Peyer's patch (tissue), 4 donors: ENCODE measurements around the gene RBM39.

ENCODE experiments used
- POLR2A ChIP-seq, 2 donors: fragments of 450-650 bp; IDR thresholded peaks; one replicate each; pipeline ENCODE4 v1.5.1; 2017; ENCODE audit warnings: antibody characterized with exemption in 2 of 2, mild to moderate bottlenecking in 2 of 2, moderate library complexity in 2 of 2
- TF ChIP-seq, protein P1 (sequence below), 6 experiments: fragments of 450-650 bp in 4 of 6; fragments of 200-600 bp in 2 of 6; sonication (generic) in 1 of 6; IDR thresholded peaks; one replicate each; pipeline ENCODE4 v1.5.1; 2017 to 2019; ENCODE audit warnings: antibody characterized with exemption in 6 of 6, mild to moderate bottlenecking in 3 of 6, moderate library complexity in 1 of 6

DNA sequence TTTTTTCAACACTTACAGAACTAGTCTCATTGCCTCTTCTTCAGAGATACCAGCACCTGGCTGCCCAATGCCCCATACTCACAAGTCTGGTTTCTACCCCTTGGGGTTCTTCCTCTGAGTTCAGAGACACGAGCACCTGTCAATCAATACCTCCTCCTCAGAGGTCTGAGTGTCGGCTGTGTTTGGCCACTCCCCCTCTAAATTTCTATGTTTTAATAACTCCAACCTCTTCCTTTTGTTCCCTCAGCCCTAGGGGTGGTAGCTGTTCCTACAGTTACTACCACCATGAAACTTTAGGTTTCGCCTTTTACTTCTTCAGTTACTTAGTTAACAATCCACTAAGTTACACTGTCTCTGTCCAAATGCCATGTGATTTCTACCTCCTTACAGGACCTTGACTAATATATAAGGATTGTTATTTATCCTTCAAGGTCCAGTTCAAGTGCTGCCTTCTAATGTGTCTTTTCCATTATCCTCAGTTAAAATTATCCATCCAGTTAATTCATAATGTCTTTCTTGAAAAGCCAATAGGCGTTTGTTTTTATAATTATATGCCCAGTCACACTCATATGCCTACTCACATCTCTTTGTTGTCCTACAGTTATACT is 15.1 kb upstream of the RBM39 start:
- TF ChIP-seq, protein P1, sequence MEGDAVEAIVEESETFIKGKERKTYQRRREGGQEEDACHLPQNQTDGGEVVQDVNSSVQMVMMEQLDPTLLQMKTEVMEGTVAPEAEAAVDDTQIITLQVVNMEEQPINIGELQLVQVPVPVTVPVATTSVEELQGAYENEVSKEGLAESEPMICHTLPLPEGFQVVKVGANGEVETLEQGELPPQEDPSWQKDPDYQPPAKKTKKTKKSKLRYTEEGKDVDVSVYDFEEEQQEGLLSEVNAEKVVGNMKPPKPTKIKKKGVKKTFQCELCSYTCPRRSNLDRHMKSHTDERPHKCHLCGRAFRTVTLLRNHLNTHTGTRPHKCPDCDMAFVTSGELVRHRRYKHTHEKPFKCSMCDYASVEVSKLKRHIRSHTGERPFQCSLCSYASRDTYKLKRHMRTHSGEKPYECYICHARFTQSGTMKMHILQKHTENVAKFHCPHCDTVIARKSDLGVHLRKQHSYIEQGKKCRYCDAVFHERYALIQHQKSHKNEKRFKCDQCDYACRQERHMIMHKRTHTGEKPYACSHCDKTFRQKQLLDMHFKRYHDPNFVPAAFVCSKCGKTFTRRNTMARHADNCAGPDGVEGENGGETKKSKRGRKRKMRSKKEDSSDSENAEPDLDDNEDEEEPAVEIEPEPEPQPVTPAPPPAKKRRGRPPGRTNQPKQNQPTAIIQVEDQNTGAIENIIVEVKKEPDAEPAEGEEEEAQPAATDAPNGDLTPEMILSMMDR (IDR thresholded peaks at IDR 0.05), result no peak
- TF ChIP-seq POLR2A (IDR thresholded peaks at IDR 0.05), result no peak
